Panc1 (cell line): ENCODE measurements around the gene ZNF492. TPM values are rescaled to one million over a fixed set of nuclear protein-coding genes. Genes with fewer than 3 reads are reported as not detected.

Experiments used
- ATAC-seq: fragments of 200-7000 bp; cut with Tn5 transposase; 2 replicates; pipeline ENCODE4 v1.9.1; 2020; ENCODE audit warnings: mild to moderate bottlenecking, moderate library complexity
- BruUV-seq: library from RNA; stranded (reverse); fragments of 400-500 nt; replicated peaks from 2 replicates; lab custom pipeline; 2021; lab: Mats Ljungman, UMichigan
- CTCF ChIA-PET: fragments of 300-600 bp; sonication (Branson Sonifier 250); formaldehyde crosslinking; loops from one replicate; lab custom pipeline; 2022; ENCODE audit warnings: antibody characterized with exemption; lab: Charles Lee
- POLR2A ChIA-PET: fragments of 300-600 bp; sonication (Branson Sonifier 250); formaldehyde crosslinking; loops from one replicate; lab custom pipeline; 2022; ENCODE audit warnings: antibody characterized with exemption; lab: Charles Lee
- DNase-seq: peaks from one replicate; pipeline ENCODE4 v3.0.0-alpha.2; 2010; ENCODE audit warnings: low read depth, low spot score
- H3K27ac ChIP-seq: 2 replicates; pipeline ENCODE4 v1.5.1; 2011; ENCODE audit warnings: mild to moderate bottlenecking, low read length, inconsistent platforms
- H3K27me3 ChIP-seq: fragments of 200-500 bp; sonication (Bioruptor generic); 2 replicates; pipeline ENCODE4 v1.6.0; 2014; ENCODE audit warnings: low read length, inconsistent platforms; ENCODE audit not compliant: control insufficient read depth, insufficient read depth
- H3K36me3 ChIP-seq: fragments of 200-500 bp; sonication (Bioruptor generic); 2 replicates; pipeline ENCODE4 v1.5.1; 2014; ENCODE audit warnings: inconsistent platforms, mild to moderate bottlenecking, low read length, moderate library complexity; ENCODE audit not compliant: control insufficient read depth, insufficient read depth
- H3K4me1 ChIP-seq: 2 replicates; pipeline ENCODE4 v1.5.1; 2011; ENCODE audit warnings: inconsistent platforms, mild to moderate bottlenecking, low read length, moderate library complexity; ENCODE audit not compliant: control insufficient read depth, insufficient read depth
- H3K4me3 ChIP-seq, 2 experiments: 2 replicates each; pipeline ENCODE4 v1.5.1; 2011 to 2012; ENCODE audit warnings: low read depth in 2 of 2, low read length in 2 of 2, mild to moderate bottlenecking in 2 of 2, inconsistent platforms in 1 of 2, moderate library complexity in 1 of 2
- H3K9me3 ChIP-seq: fragments of 200-500 bp; sonication (Bioruptor generic); 2 replicates; pipeline ENCODE4 v1.5.1; 2014; ENCODE audit warnings: low read depth, mild to moderate bottlenecking, inconsistent platforms, low read length, moderate library complexity; ENCODE audit not compliant: control insufficient read depth, insufficient read depth
- POLR2AphosphoS5 ChIP-seq: IDR thresholded peaks from 2 replicates; pipeline ENCODE4 v1.6.1; 2012; ENCODE audit warnings: mild to moderate bottlenecking, low read depth, low read length, moderate library complexity
- SIN3A ChIP-seq: IDR thresholded peaks from 2 replicates; pipeline ENCODE4 v1.6.1; 2012; ENCODE audit warnings: low read depth, mild to moderate bottlenecking, low read length, moderate library complexity, borderline replicate concordance; ENCODE audit not compliant: insufficient read depth
- TCF7L2 ChIP-seq: IDR thresholded peaks from 2 replicates; pipeline ENCODE4 v1.6.1; 2011; ENCODE audit warnings: mild to moderate bottlenecking, low read depth, low read length, inconsistent platforms
- in situ Hi-C: cut with HindIII; loops from 2 replicates; pipeline ENCODE4 v1.10.0; 2016; ENCODE audit warnings: low sequenced_read_pairs, low pct_unique_long_range_greater_than_20kb
- intact Hi-C: fragments of 100-400 bp; cut with micrococcal nuclease; formaldehyde crosslinking; loops from one replicate; pipeline ENCODE4 v1.10.0; 2022; ENCODE audit not compliant: unreplicated experiment
- total RNA-seq: library from RNA; stranded (reverse); gene quantifications from one replicate; pipeline ENCODE4 v1.2.1, GENCODE V29; 2021; ENCODE audit not compliant: unreplicated experiment
- TF ChIP-seq, protein P1 (sequence below): fragments of 450-650 bp; IDR thresholded peaks from 2 replicates; pipeline ENCODE4 v1.5.1; 2017; ENCODE audit warnings: mild to moderate bottlenecking
- TF ChIP-seq, protein P2 (sequence below), 2 experiments: IDR thresholded peaks; 2 replicates each; pipeline ENCODE4 v1.6.1; 2011 to 2012; ENCODE audit warnings: low read depth in 2 of 2, control low read depth in 1 of 2, low read length in 1 of 2, mild to moderate bottlenecking in 1 of 2, moderate library complexity in 1 of 2; ENCODE audit not compliant: insufficient read depth in 1 of 2

ZNF492 gene
- total RNA-seq, 1 experiment from 2014 or later, result not detected

DNA sequence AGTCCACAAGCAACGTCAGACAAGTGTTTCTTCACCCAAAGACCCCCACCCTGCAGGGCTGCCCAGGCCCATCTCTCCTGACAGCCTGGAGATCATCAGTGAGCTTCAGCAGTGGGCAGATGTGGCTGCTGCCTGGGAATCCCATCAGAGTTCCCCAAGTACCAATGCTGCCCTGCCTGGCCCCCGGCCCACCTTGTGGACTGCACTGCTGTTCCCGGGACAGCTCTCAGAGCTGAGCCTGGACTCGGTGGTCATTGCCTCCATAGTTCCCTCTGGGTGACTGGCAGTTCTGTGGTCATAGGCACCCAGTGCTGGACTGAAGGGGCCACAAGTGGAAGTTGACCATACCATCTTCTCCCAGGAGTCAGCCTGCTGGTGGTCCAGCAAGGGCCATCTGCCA, 24.5 kb upstream of the ZNF492 start:
- ChIA-PET CTCF (no interaction called here), POLR2A (no interaction called here)
- BruUV-seq, result no TSS peak
- no peak overlapping the region for H3K4me3 ChIP-seq
- ATAC-seq (no peak), DNase-seq (no peak)
- no peaks in the 10 kb centered on the region for H3K36me3 ChIP-seq
- no peak for TF ChIP-seq POLR2AphosphoS5
- no peak for TF ChIP-seq SIN3A
- TF ChIP-seq, protein P1, sequence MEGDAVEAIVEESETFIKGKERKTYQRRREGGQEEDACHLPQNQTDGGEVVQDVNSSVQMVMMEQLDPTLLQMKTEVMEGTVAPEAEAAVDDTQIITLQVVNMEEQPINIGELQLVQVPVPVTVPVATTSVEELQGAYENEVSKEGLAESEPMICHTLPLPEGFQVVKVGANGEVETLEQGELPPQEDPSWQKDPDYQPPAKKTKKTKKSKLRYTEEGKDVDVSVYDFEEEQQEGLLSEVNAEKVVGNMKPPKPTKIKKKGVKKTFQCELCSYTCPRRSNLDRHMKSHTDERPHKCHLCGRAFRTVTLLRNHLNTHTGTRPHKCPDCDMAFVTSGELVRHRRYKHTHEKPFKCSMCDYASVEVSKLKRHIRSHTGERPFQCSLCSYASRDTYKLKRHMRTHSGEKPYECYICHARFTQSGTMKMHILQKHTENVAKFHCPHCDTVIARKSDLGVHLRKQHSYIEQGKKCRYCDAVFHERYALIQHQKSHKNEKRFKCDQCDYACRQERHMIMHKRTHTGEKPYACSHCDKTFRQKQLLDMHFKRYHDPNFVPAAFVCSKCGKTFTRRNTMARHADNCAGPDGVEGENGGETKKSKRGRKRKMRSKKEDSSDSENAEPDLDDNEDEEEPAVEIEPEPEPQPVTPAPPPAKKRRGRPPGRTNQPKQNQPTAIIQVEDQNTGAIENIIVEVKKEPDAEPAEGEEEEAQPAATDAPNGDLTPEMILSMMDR, result no peak
- no peak for TF ChIP-seq TCF7L2
- TF ChIP-seq, protein P2, sequence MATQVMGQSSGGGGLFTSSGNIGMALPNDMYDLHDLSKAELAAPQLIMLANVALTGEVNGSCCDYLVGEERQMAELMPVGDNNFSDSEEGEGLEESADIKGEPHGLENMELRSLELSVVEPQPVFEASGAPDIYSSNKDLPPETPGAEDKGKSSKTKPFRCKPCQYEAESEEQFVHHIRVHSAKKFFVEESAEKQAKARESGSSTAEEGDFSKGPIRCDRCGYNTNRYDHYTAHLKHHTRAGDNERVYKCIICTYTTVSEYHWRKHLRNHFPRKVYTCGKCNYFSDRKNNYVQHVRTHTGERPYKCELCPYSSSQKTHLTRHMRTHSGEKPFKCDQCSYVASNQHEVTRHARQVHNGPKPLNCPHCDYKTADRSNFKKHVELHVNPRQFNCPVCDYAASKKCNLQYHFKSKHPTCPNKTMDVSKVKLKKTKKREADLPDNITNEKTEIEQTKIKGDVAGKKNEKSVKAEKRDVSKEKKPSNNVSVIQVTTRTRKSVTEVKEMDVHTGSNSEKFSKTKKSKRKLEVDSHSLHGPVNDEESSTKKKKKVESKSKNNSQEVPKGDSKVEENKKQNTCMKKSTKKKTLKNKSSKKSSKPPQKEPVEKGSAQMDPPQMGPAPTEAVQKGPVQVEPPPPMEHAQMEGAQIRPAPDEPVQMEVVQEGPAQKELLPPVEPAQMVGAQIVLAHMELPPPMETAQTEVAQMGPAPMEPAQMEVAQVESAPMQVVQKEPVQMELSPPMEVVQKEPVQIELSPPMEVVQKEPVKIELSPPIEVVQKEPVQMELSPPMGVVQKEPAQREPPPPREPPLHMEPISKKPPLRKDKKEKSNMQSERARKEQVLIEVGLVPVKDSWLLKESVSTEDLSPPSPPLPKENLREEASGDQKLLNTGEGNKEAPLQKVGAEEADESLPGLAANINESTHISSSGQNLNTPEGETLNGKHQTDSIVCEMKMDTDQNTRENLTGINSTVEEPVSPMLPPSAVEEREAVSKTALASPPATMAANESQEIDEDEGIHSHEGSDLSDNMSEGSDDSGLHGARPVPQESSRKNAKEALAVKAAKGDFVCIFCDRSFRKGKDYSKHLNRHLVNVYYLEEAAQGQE (IDR thresholded peaks at IDR 0.05; ENCODE audit: insufficient read depth in 1 of 2, low read depth in 2 of 2, low read length in 1 of 2), result no peak
- in situ Hi-C loops, result no loop called here
- H3K27ac ChIP-seq, result no peak overlapping the region
- no peaks in the 10 kb centered on the region for H3K27me3 ChIP-seq
- intact Hi-C loops, result no loop called here
- H3K9me3 ChIP-seq, result no peaks in the 10 kb centered on the region
- H3K4me1 ChIP-seq, result no peaks in the 10 kb centered on the region

- CTCF ChIA-PET, result no interaction called here
These were observed 24.0 kb upstream of the ZNF492 start for GRCh38 chr19:22610121-22610520.

More at GRCh38 chr19:22610121-22610520, 24.0 kb upstream of the ZNF492 start:
- Histone ChIP-seq H3K27ac (no peak overlapping the region), H3K4me3 (no peak overlapping the region), H3K4me1 (no peaks in the 10 kb centered on the region), H3K27me3 (no peaks in the 10 kb centered on the region), H3K9me3 (no peaks in the 10 kb centered on the region), H3K36me3 (no peaks in the 10 kb centered on the region)
- DNase-seq (no peak), ATAC-seq (no peak)
- POLR2A ChIA-PET, result no interaction called here
- intact Hi-C loops (no loop called here), in situ Hi-C loops (no loop called here)
- TF ChIP-seq, protein P2 (IDR thresholded peaks at IDR 0.05; ENCODE audit: insufficient read depth in 1 of 2, low read depth in 2 of 2, low read length in 1 of 2), result no peak
- TF ChIP-seq TCF7L2, result no peak
- no peak for TF ChIP-seq POLR2AphosphoS5
- no peak for TF ChIP-seq SIN3A
- TF ChIP-seq, protein P1, result no peak
- BruUV-seq, result no TSS peak
